ENCODE measurements around the gene ACSF2.

The ACSF2 gene

DNA sequence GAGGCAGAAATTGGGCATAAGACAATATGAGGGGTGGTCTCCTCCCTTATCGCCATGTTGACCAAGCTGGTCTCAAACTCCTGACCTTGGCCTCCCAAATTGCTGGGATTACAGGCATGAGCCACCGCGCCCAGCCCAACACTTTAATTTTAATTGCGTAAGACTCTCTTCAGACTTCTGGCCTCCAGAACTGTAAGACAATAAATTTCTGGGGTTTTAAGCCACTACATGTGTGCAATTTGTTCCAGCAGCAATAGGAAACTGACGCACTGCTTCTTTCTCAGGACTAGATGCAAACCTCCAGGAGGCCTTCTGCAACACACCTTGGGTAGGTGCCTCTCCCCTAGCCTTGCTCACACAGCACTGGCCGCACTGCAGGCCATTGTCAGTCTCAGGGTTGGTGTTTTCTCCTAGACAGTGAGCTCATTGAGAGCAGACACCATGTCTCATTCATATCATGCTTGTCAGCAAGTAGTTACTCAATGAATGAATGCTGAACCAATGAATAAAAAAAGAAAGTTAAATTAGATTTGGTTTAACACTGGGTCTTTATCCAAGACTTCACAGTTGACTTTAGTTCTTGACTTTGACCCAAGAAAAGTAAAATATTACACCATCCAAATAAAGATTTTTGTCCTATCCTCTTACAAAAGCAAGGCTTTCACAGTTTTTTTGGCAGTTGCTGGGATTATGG lies 5.5 kb upstream of the ACSF2 start:
- Histone ChIP-seq H3K27ac (ENCODE audit: low read length) (peak overlapping the region; percentile 85), H3K4me2 (ENCODE audit: insufficient read depth, low read length) (peak overlapping the region; percentile 70), H4K20me1 (ENCODE audit: insufficient read depth, low read length) (no peaks in the 10 kb centered on the region), H3K27me3 (ENCODE audit: insufficient read depth, low read length, poor library complexity) (no peaks in the 10 kb centered on the region), H3K36me3 (ENCODE audit: insufficient read depth, low read length) (no peaks in the 10 kb centered on the region), H3K9ac (ENCODE audit: low read depth, low read length) (peak overlapping the region; percentile 57), H3K79me2 (ENCODE audit: insufficient read depth, low read length) (peaks cover 7% of the 10 kb centered on the region), H3K9me3 (ENCODE audit: insufficient read depth, low read length, severe bottlenecking) (peaks cover 4% of the 10 kb centered on the region), H3K4me1 (ENCODE audit: insufficient read depth, low read length) (peaks cover 53% of the 10 kb centered on the region), H3K4me3 (ENCODE audit: low read depth in 1 of 2, low read length in 2 of 2) (peak overlapping the region; percentile 18 to 54; a peak in 3 of 4 replicates), H2AFZ (ENCODE audit: low read depth, low read length) (peak overlapping the region; percentile 80)
- no peak for ATAC-seq (ENCODE audit: insufficient read depth, low read depth)
- DNase-seq = no peak
- TF ChIP-seq EZH2 (IDR thresholded peaks at IDR 0.05; ENCODE audit: borderline replicate concordance, low read depth, low read length, severe bottlenecking) = no peak
- TF ChIP-seq, protein P1, sequence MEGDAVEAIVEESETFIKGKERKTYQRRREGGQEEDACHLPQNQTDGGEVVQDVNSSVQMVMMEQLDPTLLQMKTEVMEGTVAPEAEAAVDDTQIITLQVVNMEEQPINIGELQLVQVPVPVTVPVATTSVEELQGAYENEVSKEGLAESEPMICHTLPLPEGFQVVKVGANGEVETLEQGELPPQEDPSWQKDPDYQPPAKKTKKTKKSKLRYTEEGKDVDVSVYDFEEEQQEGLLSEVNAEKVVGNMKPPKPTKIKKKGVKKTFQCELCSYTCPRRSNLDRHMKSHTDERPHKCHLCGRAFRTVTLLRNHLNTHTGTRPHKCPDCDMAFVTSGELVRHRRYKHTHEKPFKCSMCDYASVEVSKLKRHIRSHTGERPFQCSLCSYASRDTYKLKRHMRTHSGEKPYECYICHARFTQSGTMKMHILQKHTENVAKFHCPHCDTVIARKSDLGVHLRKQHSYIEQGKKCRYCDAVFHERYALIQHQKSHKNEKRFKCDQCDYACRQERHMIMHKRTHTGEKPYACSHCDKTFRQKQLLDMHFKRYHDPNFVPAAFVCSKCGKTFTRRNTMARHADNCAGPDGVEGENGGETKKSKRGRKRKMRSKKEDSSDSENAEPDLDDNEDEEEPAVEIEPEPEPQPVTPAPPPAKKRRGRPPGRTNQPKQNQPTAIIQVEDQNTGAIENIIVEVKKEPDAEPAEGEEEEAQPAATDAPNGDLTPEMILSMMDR (IDR thresholded peaks at IDR 0.05; ENCODE audit: borderline replicate concordance, extremely low read depth, low read length, poor library complexity, severe bottlenecking) = no peak

DNA sequence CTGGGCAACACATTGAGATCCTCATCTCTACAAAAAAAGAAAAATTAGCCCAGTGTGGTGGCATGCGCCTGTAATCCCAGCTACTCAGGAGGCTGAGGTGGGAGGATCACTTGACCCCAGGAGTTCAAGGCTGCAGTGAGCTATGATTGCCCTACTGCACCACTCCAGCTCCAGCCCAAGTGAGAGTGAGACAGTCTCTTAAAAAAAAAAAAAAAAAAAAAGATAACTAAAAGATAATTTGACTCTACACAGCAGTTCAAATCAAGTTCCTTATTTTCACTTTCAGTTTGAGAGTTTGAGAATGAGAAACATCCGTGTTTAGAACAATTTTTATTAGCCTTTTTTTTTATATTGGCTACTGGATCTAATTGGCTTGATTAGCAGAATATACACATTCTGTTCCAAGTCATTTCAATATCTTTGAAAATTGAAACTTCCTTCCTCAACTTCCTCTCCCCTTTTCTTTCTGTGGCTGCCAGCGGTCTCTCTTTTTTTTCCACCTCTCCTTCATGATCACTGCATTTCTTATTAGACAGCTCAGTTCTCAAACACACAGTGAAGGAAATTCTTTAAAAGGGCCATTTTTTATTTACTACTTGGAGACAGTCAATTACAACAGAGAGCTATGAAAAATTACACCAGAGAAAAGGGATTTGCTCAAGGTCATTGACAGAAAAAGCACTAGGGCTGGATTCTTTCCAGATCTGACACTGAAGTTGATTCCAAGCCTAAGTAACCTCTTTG lies 4.5 kb upstream of the ACSF2 start:
- peak overlapping the region; percentile 18 to 54; a peak in 3 of 4 replicates for H3K4me3 ChIP-seq (ENCODE audit: low read depth in 1 of 2, low read length in 2 of 2)

DNA sequence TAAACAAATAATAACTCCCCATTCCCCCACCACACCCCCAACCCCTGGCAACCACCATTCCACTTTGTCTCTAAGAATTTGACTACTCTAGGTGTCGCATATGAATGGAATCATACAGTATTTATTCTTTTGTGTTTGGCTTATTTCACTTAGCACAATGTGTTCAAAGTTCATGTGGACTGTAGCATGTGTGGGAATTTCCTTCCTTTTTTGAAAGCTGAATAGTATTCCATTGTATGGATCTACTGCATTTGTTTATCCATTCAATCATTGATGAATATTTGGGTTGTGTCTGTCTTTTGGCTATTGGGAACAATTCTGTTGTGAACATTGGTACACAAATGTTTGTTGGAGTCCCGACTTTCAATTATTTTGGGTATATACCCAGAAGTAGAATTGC lies 3.3 kb upstream of the ACSF2 start:
- 0 out of 2 replicates have a peak, but pooled peaks cover under 1% of the 10 kb centered on the region for H4K20me1 ChIP-seq (ENCODE audit: insufficient read depth, low read length)
- no peaks in the 10 kb centered on the region for H3K27me3 ChIP-seq (ENCODE audit: insufficient read depth, low read length, poor library complexity)
- peaks cover 26% of the 10 kb centered on the region for H3K79me2 ChIP-seq (ENCODE audit: insufficient read depth, low read length)
- H3K4me3 ChIP-seq (ENCODE audit: low read depth in 1 of 2, low read length in 2 of 2) = no peak overlapping the region
- no peak for DNase-seq
- no peak for ATAC-seq (ENCODE audit: insufficient read depth, low read depth)
- no peak overlapping the region for H2AFZ ChIP-seq (ENCODE audit: low read depth, low read length)
- no peaks in the 10 kb centered on the region for H3K36me3 ChIP-seq (ENCODE audit: insufficient read depth, low read length)
- TF ChIP-seq EZH2 (IDR thresholded peaks at IDR 0.05; ENCODE audit: borderline replicate concordance, low read depth, low read length, severe bottlenecking) = no peak
- TF ChIP-seq, protein P1 (IDR thresholded peaks at IDR 0.05; ENCODE audit: borderline replicate concordance, extremely low read depth, low read length, poor library complexity, severe bottlenecking) = no peak
- H3K4me1 ChIP-seq (ENCODE audit: insufficient read depth, low read length) = peaks cover 69% of the 10 kb centered on the region
- H3K9me3 ChIP-seq (ENCODE audit: insufficient read depth, low read length, severe bottlenecking) = peaks cover 4% of the 10 kb centered on the region
- no peak overlapping the region for H3K4me2 ChIP-seq (ENCODE audit: insufficient read depth, low read length)
- no peak overlapping the region for H3K9ac ChIP-seq (ENCODE audit: low read depth, low read length)
- H3K27ac ChIP-seq (ENCODE audit: low read length) = 0 out of 2 replicates have a peak overlapping the region, but pooled peaks have one; percentile 31

More for the DNA sequence above, 4.5 kb upstream of the ACSF2 start:
- peak overlapping the region; percentile 70 for H3K4me2 ChIP-seq (ENCODE audit: insufficient read depth, low read length)
- peaks cover 14% of the 10 kb centered on the region for H3K79me2 ChIP-seq (ENCODE audit: insufficient read depth, low read length)
- no peaks in the 10 kb centered on the region for H3K27me3 ChIP-seq (ENCODE audit: insufficient read depth, low read length, poor library complexity)
- peak overlapping the region; percentile 85 for H3K27ac ChIP-seq (ENCODE audit: low read length)
- peaks cover 57% of the 10 kb centered on the region for H3K4me1 ChIP-seq (ENCODE audit: insufficient read depth, low read length)
- ATAC-seq (ENCODE audit: insufficient read depth, low read depth) (peak; percentile 37; the same call in 2 of the 3 replicates), DNase-seq (peak; percentile 42)
- H3K9me3 ChIP-seq (ENCODE audit: insufficient read depth, low read length, severe bottlenecking) = peaks cover 4% of the 10 kb centered on the region
- no peaks in the 10 kb centered on the region for H4K20me1 ChIP-seq (ENCODE audit: insufficient read depth, low read length)
- peak overlapping the region; percentile 57 for H3K9ac ChIP-seq (ENCODE audit: low read depth, low read length)
- H3K36me3 ChIP-seq (ENCODE audit: insufficient read depth, low read length) = no peaks in the 10 kb centered on the region
- H2AFZ ChIP-seq (ENCODE audit: low read depth, low read length) = peak overlapping the region; percentile 80
- TF ChIP-seq, protein P1 (IDR thresholded peaks at IDR 0.05; ENCODE audit: borderline replicate concordance, extremely low read depth, low read length, poor library complexity, severe bottlenecking) = no peak
- TF ChIP-seq EZH2 (IDR thresholded peaks at IDR 0.05; ENCODE audit: borderline replicate concordance, low read depth, low read length, severe bottlenecking) = no peak
